GM19397 (cell line): ENCODE measurements around the gene NLRP6.
"Not testable (repeated sequence)": the region's sequence is repeated elsewhere in the genome, so short reads cannot be mapped to it uniquely, and the experiment has no call there.

Experiments
- ATAC-seq: cut with Tn5 transposase; IDR thresholded peaks from one replicate; pipeline ENCODE4 v1.9.1; 2021; ENCODE audit warnings: mild to moderate bottlenecking, moderate library complexity; ENCODE audit not compliant: unreplicated experiment

The NLRP6 gene

DNA sequence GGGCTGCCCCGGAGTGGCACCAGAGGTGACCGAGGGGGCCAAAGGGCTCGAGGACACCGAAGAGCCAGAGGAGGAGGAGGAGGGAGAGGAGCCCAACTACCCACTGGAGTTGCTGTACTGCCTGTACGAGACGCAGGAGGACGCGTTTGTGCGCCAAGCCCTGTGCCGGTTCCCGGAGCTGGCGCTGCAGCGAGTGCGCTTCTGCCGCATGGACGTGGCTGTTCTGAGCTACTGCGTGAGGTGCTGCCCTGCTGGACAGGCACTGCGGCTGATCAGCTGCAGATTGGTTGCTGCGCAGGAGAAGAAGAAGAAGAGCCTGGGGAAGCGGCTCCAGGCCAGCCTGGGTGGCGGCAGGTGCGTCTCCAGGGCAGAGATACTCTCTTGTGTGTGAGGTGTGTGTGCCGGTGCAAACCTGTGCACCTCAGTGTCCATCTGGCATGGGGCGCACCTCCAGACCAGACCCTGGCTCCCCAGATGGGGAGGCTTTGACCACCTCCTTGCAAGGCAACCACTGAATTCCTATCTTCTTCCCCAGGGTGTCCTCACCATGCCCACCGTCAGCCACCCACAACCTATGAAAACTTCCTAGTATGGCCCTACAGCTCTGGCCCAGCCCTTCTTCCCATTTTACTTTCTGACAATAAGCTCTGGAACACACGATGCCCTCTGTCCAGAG is 3.4 kb downstream of the NLRP6 start:
- no peak for ATAC-seq

DNA sequence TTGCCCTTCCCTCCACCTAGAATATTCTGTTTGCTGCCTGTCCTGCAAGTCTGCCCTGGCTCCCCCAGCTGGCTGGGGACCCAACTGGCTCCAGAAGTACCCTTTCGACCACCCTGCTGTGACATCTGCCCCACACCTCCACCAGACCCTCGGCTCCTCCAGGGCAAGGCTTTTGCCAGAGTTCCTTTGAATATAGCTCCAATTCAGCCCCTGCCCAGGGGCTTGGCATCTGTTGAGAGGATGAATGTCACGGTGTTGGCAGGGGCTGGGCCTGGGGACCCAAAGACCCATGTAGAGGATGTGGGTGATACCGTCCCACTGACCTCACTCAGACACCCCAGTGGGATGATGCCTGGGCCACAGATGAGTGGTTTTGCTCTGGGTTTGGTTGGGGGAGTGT is 4.0 kb downstream of the NLRP6 start:
- no peak for ATAC-seq

DNA sequence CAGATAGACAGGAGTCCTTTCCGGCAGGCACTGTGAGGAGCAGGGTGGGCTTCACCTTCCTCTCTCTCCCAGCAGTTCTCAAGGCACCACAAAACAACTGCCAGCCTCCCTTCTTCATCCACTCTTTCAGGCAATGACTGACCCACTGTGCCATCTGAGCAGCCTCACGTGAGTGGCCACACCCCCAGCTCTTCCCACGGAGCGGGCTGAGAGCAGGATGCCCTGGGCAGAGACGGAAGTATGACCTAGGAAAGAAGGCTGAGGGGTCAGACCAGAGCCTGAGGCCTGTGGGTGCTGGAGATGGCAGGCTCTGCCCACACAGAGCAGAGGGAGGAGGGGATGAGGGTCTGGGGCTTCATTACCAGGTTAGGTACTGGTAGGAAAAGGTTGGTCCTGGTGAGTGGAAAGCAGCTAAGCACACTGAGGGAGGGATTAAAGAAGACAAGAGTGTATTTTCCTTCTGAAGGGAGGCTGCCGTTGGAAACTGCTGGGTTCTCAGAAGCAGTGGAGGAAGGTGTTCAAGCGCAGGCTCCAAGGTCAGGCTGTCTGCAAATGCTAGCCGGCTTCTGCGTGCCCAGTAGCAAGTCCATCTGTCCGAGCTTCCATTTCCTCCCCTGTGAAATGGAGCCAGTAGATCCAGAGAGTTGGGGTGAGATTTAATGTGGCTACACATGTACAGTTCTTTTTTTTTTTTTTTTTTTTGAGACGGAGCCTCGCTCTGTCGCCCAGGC is 4.6 kb downstream of the NLRP6 start:
- no peak for ATAC-seq

DNA sequence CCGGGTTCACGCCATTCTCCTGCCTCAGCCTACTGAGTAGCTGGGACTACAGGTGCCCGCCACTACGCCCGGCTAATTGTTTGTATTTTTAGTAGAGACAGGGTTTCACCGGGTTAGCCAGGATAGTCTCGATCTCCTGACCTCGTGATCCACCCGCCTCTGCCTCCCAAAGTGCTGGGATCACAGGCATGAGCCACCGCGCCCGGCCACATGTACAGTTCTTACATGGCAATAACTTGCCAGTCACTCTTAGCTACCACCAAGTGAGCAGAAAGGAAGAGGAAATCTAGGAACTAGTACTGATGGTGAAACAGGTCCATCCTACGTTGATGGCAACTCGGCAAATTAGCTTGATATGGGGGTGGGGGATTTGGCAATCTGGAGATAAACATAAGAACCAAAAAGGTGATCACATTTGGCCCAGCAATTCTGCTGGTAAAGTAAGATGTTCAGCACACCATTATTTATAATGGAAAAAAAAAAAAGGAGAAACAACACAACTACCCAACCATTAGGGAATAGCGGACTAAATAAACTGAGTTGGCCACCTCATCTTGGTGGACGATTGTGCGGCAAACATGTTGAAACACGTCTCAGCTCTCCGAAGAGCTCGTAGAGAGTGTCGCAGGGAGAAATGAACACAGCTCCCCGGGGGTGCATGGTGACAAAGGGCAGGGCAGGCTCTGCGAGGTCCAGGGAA is 5.3 kb downstream of the NLRP6 start:
- ATAC-seq: no peak

DNA sequence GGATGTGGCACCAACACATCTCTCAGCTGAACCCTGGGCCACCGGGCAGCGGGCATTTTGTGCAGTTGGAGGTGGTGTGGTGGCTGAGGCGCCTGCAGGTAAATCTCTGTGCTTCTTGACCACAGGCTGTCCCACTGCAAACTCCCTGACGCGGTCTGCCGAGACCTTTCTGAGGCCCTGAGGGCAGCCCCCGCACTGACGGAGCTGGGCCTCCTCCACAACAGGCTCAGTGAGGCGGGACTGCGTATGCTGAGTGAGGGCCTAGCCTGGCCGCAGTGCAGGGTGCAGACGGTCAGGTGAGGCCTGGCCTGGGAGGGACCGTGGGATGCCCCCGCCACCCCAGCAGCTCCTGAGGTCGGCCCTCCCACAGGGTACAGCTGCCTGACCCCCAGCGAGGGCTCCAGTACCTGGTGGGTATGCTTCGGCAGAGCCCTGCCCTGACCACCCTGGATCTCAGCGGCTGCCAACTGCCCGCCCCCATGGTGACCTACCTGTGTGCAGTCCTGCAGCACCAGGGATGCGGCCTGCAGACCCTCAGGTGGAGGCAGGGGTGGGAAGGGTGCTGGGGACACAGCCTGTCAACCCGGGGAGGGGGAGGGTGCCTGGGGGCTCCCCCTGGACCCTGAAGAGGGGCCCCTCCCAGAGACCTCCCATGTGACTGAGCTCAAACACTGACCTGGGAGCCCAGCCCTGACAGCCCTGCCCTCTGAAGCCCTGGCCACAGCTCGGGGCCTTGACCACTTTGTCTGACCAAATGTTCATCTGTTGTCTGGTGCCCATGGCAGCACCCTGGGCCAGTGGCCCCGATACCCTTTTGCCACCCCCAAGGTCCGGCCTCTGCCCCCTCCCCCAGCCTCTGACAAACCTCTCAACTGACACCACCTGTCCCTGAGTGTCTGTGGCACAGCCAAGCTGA is 6.2 kb downstream of the NLRP6 start:
- no peak for ATAC-seq

DNA sequence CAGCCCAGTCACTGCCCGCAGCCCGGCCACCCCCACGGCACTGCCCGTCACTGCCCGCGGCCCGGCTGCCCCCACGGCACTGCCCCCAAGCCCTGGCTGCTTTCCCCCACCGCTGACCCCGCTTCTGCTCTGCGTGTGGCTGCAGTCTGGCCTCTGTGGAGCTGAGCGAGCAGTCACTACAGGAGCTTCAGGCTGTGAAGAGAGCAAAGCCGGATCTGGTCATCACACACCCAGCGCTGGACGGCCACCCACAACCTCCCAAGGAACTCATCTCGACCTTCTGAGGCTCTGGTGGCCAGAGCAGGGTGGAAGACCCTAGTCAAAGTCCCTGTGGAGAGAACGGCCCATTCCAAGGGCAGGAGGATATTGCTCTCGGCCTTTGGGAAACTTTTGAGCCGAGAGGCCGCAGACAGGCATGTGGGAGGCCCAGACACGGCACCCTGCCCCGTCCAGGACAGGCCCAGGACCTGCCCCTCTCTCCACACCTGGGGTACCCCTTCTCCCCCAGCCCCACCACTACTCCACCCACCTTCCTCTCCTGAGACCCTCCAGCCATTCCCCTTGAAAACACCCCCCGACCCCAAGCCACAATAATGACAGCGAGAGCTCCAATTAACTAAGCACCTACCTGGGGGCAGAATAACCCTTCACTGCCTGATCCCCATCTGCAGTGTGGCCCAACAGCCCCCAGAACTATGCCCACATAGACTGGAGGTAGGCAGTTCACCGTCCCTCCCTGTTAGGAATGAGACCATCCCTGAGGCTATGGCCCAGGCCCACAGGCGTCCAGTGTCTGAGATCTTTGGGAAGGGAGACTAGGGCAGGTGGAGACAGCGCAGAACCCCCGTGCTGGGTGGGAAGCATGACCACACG is 7.0 kb downstream of the NLRP6 start:
- ATAC-seq: no peak

DNA sequence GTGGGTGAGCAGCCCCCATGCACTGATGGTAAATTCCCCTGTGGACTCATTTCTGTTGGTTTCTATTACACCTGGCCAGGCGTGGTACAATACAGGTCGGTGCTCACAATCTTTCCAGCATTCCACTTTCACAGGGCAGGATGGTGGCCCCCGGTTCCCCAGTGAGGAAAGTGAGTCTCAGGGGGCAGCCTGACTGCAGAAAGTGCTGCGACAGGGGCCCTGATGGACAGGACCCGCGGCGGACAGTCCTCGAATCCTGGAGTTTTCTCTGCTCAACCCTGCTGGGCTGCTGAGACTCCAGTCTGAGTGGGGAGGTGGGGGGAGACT is 7.7 kb downstream of the NLRP6 start:
- ATAC-seq: no peak

DNA sequence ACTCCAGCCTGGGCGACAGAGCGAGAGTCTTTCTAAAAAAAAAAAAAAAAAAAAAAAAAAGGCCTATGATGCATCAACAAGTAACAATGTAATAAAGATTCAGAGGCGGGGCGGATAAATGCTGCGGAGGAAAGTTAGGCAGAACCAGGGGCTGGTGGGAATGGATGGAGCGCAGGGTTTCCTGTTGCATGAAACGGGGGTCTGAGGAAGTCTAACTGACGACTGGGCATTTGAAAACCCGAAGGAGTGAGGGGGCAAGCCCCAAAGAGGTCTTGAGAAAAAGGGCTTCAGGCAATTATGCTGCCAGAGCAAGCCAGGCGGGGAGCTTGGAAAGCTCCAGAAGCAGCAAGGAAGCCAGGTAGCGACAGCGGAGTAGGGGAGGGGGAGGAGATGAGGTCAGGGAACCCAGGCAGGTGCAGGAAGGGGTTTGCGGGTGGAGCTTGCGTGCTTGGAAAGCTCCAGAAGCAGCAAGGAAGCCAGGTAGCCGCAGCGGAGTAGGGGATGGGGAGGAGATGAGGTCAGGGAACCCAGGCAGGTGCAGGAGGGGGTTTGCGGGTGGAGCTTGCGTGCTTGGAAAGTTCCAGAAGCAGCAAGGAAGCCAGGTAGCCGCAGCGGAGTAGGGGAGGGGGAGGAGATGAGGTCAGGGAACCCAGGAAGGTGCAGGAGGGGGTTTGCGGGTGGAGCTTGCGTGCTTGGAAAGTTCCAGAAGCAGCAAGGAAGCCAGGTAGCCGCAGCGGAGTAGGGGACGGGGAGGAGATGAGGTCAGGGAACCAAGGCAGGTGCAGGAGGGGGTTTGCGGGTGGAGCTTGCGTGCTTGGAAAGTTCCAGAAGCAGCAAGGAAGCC is 9.0 kb downstream of the NLRP6 start:
- ATAC-seq: not testable (repeated sequence)

DNA sequence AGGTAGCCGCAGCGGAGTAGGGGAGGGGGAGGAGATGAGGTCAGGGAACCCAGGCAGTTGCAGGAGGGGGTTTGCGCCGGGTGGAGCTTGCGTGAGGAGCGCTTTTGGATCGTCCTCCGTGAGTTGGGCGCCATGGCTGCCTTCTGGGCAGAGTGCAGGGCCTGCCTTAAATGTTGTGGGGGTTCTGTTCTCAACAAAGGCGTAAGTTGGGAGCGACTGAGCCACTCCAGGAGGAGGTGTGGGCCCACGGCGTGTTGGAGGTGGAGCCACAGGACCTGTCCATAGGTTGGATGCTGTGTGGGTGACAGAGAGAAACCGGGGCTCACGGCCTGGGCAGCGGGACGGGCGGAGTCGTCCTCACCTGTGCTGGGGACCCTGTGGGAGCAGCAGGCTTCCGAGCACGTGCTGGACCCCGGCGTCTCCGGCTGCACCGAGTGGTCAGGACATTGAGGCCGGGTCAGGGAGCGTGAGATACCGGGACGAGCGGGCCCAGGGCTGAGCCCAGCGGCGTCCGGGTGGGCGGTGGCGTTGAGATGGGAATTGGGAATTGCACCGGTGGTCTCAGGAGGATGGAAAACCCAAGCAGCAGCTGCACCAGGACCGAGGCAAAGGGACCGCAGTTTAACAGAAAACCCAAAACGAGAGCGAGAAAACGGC is 9.7 kb downstream of the NLRP6 start:
- no peak for ATAC-seq

DNA sequence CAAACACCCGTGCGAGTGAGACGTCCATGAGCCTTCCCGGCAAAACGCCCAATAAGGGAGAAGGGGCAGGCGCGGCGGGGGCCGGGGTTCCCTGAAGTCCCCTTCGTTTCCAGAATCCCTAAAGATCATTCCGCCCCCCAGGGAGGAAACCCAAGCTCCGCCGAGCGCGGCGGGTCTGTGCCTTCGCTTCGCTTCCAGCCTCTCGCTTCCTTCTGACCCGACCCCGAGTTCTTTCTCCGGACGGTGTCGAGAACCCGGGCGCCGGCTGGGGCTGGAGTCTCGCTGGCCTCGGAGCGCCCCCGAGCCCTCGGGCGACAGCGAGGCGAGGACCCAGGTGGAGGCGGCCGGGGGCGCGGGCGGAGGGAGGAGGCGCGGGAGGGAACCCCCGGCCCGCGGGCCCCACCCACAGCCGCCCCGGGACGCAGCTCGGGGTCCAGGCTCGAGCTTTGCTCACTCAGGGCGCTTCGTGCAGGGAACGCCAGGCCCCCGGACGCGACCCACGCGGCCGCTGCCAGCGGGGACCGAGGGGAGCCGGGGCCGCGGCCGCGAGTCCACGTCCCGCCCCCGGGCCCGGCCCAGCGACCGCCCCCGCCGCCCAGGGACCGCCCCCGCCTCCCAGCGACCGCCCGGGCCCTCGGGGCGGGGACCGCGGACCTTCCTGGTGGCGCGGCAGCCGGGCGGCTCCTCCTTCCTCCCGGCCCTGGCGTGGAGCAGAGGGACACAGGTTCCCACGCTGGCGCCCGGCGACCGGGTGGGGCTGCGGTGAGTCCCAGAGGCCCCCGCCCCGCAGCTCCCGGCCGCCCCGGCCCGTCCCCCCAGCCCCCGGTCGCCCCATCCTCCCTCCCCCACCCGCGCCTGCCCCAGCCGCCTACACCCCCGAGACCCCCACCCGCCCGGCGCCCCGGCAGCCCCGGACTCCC is 10.5 kb downstream of the NLRP6 start, which contains the start of gene PGGHG:
Gene PGGHG, plus strand, starts transcription at position 649 of the 920 bp plus-strand sequence. CDS start 691 bp downstream, outside the sequence.
- ATAC-seq: peak; percentile 65

DNA sequence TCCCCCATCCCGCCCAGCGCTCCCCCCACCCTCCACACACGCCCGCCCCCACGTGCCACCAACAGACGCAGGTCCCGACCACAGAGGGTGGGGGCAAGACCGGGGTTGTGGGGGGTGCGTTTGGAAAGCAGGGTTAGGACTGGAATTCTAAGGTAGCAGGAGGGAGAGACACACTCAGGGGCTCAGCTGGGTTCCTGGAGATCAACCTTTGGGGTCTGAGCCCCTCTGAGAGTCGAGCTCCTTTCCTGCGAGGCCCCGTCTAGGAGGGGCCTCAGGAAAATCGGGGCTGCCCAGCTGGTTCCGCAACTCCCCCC is 11.1 kb downstream of the NLRP6 start:
- ATAC-seq: no peak

DNA sequence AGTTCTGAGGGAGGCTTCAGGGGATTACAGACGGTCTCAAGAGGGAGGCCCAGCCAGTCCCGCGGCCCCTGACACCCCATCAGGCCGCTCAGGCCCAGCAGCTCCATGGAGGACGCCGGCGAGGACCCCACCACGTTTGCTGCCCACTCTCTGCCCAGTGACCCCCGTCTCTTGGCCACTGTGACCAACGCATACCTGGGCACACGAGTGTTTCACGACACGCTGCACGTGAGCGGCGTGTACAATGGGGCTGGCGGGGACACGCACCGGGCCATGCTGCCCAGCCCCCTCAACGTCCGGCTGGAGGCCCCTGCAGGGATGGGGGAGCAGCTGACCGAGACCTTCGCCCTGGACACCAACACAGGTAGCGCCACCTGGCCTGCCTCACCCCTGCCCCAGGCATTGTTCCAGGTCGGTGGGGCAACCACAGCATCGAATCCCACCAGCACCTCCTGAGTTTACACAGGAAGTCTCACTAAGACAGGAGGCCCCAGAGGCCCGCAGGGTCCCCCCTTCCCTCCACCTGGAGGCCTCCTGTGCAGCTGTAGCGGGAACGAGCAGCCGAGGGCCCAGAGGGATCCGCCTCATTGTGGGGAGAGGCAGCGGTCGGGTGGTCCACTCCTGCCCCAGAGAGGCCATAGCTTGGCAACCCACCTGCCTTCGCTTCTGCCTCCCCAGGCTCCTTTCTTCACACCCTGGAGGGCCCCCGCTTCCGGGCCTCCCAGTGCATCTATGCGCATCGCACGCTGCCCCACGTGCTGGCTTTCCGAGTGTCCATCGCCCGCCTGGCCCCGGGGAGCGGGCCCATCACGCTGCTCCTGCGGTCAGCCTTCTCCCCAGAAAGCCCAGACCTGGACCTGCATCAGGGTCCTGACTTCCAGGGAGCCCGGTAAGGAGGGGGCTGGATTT is 11.8 kb downstream of the NLRP6 start:
- no peak for ATAC-seq

DNA sequence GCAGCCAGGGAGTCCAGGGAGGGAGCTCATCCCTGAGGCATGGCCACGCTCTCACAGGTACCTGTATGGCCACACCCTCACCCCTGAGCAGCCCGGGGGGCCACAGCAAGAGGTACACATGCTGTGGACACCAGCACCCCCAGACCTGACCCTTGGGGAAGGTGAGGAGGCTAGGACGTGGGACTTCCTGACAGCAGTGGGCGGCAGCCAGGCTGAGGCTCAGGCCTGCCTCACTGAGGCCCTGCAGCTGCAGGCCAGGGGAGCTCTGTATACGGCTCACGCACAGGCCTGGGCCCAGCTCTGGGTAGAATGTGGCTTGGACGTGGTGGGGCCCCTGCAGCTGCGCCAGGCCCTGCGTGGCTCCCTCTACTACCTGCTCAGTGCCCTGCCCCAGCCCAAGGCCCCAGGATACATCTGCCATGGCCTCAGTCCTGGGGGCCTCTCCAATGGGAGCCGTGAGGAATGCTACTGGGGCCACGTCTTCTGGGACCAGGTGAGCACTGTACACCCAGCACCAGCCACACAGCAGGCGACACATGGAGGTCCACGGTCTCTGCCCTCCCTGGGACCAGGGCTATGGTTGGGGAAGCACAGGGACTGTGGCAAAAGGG is 12.5 kb downstream of the NLRP6 start:
- no peak for ATAC-seq

DNA sequence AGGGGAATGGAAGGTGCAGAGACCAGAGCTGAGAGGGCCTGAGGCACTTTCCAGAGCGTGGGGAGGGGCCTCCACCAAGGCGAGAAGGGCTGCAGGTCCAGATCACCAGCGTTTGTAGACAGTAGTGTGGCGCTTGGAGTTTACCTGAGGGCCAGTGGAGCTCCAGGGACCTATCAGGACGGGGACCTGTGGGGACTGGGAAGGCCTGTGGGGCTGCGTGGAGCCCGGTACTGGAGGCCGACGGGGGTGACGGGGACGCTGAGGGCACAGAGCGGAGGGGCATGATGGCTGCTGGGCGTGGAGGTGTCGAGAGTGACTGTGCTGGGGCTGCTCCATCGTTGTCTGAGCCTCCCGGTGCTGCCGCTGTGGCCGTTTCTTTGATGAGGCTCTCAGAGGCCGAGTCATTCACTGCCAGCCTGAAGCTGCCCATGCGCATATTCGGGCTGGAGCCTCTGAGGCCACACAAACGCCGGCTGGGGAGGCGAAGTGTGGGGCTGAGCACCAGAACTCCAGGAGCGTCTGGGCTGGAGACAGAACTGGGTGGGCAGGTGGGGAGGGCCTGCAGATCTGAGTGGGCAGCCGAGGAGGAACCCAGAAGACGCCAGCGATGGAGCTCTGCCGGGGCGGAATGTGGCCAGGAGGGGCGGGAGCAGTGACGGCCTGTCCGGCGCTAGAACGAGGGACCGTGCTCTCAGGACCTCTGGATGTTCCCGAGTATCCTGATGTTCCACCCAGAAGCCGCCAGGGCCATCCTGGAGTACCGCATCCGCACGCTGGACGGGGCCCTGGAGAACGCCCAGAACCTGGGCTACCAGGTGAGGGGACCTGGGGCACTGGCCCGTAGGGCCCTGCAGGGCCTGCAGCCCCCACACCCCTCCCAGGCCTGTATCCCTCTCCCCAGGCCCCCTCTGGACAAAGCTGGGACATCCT is 13.3 kb downstream of the NLRP6 start:
- no peak for ATAC-seq
